ENCODE measurements around the gene HOXC9.

DNA sequence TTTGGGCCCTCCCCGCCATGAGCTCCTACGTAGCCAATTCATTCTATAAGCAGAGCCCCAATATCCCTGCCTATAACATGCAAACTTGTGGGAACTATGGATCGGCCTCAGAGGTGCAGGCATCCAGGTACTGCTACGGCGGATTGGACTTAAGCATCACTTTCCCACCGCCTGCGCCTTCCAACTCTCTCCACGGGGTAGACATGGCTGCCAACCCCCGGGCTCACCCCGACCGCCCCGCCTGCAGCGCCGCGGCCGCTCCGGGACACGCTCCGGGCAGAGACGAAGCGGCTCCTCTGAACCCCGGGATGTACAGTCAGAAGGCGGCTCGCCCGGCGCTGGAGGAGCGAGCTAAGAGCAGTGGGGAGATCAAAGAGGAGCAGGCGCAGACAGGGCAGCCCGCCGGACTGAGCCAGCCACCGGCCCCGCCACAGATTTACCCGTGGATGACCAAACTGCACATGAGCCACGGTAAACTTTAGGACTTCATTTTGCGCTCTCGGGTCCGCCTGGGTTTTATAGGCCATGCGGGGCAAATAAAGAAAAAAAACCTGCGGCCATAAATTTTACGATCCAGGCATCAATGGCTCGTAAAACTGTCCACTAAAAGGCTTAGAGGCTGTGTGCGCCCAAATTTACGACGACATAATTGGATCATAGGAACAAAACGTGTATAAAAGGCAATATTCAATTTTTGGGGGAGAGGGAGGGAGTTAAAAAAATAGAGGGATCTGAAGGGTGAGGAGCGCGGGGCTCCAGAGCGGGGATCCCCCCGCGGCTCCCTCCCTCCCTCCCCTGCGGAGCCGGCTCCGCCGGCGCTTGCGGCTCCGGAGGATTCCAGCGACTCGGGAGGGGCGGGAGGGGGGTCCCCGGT, 33.4 kb downstream of the HOXC9 start:
- TF ChIP-seq, protein P1, sequence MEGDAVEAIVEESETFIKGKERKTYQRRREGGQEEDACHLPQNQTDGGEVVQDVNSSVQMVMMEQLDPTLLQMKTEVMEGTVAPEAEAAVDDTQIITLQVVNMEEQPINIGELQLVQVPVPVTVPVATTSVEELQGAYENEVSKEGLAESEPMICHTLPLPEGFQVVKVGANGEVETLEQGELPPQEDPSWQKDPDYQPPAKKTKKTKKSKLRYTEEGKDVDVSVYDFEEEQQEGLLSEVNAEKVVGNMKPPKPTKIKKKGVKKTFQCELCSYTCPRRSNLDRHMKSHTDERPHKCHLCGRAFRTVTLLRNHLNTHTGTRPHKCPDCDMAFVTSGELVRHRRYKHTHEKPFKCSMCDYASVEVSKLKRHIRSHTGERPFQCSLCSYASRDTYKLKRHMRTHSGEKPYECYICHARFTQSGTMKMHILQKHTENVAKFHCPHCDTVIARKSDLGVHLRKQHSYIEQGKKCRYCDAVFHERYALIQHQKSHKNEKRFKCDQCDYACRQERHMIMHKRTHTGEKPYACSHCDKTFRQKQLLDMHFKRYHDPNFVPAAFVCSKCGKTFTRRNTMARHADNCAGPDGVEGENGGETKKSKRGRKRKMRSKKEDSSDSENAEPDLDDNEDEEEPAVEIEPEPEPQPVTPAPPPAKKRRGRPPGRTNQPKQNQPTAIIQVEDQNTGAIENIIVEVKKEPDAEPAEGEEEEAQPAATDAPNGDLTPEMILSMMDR (IDR thresholded peaks at IDR 0.05) = no peak
- no peak for TF ChIP-seq EP300 (IDR thresholded peaks at IDR 0.05)
- no peak for TF ChIP-seq POLR2AphosphoS5 (IDR thresholded peaks at IDR 0.05)
- no peak for TF ChIP-seq POLR2A (IDR thresholded peaks at IDR 0.05)

Data from stomach (tissue), 4 donors.